ENCODE measurements around the gene LDHAL6B.

GRCh38 chr15:59232476-59232875 is 25.8 kb downstream of the LDHAL6B start:
- TF ChIP-seq CTCF (IDR thresholded peaks at IDR 0.05) (no peak), POLR2A (IDR thresholded peaks at IDR 0.05) (no peak)
